A549 treated with AZD2906 at 1 μM for 4 hours (cell line): ENCODE data around the gene RNF43. TPM values are rescaled to one million over a fixed set of nuclear protein-coding genes. Genes with fewer than 3 reads are reported as not detected.

Experiments
- total RNA-seq: library from RNA; stranded (reverse); fragments of 200-300 nt; extraction: Qiagen RNA extraction; gene quantifications from 5 replicates; pipeline ENCODE4 v1.2.3, GENCODE V29; 2022

The RNF43 gene
- 0.26 to 0.45 TPM (median 0.34 TPM) in 5 replicates for total RNA-seq

GRCh38 chr17:58417300-58418092, at the start of gene RNF43:
Gene RNF43, minus strand, starts transcription at chr17:58417534. Its CDS starts 1,957 bp downstream, at chr17:58415577.

Other genes starting within 250 kb of the RNF43 start
- 0.03 TPM in 1 of 5 replicates, not detected in the others for gene EPX, start 224.8 kb downstream of the RNF43 start, total RNA-seq
- 9.7 to 11.7 TPM (median 11.4 TPM) in 5 replicates for gene MKS1, start 198.3 kb downstream of the RNF43 start, total RNA-seq
- gene LPO, start 178.9 kb downstream of the RNF43 start, total RNA-seq, result 0.06 to 0.10 TPM (median 0.08 TPM) in 4 of 5 replicates, not detected in the other
- not detected in 5 replicates for gene MPO, start 136.6 kb downstream of the RNF43 start, total RNA-seq
- gene TSPOAP1, start 88.7 kb downstream of the RNF43 start, total RNA-seq, result not detected in 5 replicates
- 99.0 to 159 TPM (median 146 TPM) in 5 replicates for gene SUPT4H1, start 65.3 kb downstream of the RNF43 start, total RNA-seq
- not detected in 5 replicates for gene HSF5, start 70.9 kb upstream of the RNF43 start, total RNA-seq
- gene MTMR4, start 97.1 kb upstream of the RNF43 start, total RNA-seq, result 8.4 to 11.0 TPM (median 9.2 TPM) in 5 replicates